Mucosa of descending colon (tissue), 3 donors: ENCODE measurements around the gene ARHGEF38. TPM values are rescaled to one million over a fixed set of nuclear protein-coding genes. Genes with fewer than 3 reads are reported as not detected.

Source experiments
- ATAC-seq: fragments of 200-7000 bp; cut with Tn5 transposase; one replicate; pipeline ENCODE4 v1.9.1; 2020; ENCODE audit warnings: mild to moderate bottlenecking, moderate library complexity
- DNase-seq, 3 donors: peaks; one replicate each; pipeline ENCODE4 v3.0.0-alpha.2; 2020
- H3K36me3 ChIP-seq: fragments of 200-600 bp; one replicate; pipeline ENCODE4 v1.8.0; 2021; ENCODE audit warnings: low read depth, mild to moderate bottlenecking
- H3K4me1 ChIP-seq: fragments of 200-600 bp; one replicate; pipeline ENCODE4 v1.8.0; 2021; ENCODE audit warnings: low read depth, mild to moderate bottlenecking
- H3K4me3 ChIP-seq: fragments of 200-600 bp; one replicate; pipeline ENCODE4 v1.8.0; 2021; ENCODE audit warnings: mild to moderate bottlenecking
- H3K9me3 ChIP-seq: fragments of 200-600 bp; one replicate; pipeline ENCODE4 v1.8.0; 2021; ENCODE audit warnings: mild to moderate bottlenecking
- CTCF ChIP-seq: fragments of 200-600 bp; IDR thresholded peaks from one replicate; pipeline ENCODE4 v1.8.0; 2022; ENCODE audit warnings: antibody characterized with exemption, mild to moderate bottlenecking
- intact Hi-C, 2 donors: fragments of 100-400 bp; cut with DNase I in 1 of 2; cut with micrococcal nuclease in 1 of 2; formaldehyde crosslinking; loops; one replicate each; pipeline versions ENCODE4 v1.11.0 to v1.11.1; 2022; cut with DNase I, micrococcal nuclease
- total RNA-seq, 3 donors: library from RNA; stranded (reverse); fragmentation: NEBNext Ultra II Directional in 2 of 3; extraction: Animal tissue kit (Norgen Biotek cat#: 25700) in 2 of 3; gene quantifications; one replicate each; pipeline versions ENCODE4 v1.2.1 to v1.2.4, GENCODE V29; 2021 to 2023
- donor health status: DM: no; HTN: no; CAD: no; lungs with moderate emphysema.
- donor health status: DM: no; HTN: no; CAD: no.
- donor health status: DM: no; HTN: yes; CAD: no.

Gene ARHGEF38
- total RNA-seq, 3 donors from 2014 or later = 6.1 to 21.1 (median 17.8) TPM

- H3K9me3 ChIP-seq = no peaks in the 10 kb centered on the region
- TF ChIP-seq CTCF = no peak
- H3K4me1 ChIP-seq = no peaks in the 10 kb centered on the region
- H3K36me3 ChIP-seq = no peaks in the 10 kb centered on the region
- intact Hi-C loops = no loop called here
- H3K4me3 ChIP-seq = no peak overlapping the region
- DNase-seq = no peak
- no peak for ATAC-seq
Measured at GRCh38 chr4:105613306-105613705, 60.9 kb downstream of the ARHGEF38 start.

DNA sequence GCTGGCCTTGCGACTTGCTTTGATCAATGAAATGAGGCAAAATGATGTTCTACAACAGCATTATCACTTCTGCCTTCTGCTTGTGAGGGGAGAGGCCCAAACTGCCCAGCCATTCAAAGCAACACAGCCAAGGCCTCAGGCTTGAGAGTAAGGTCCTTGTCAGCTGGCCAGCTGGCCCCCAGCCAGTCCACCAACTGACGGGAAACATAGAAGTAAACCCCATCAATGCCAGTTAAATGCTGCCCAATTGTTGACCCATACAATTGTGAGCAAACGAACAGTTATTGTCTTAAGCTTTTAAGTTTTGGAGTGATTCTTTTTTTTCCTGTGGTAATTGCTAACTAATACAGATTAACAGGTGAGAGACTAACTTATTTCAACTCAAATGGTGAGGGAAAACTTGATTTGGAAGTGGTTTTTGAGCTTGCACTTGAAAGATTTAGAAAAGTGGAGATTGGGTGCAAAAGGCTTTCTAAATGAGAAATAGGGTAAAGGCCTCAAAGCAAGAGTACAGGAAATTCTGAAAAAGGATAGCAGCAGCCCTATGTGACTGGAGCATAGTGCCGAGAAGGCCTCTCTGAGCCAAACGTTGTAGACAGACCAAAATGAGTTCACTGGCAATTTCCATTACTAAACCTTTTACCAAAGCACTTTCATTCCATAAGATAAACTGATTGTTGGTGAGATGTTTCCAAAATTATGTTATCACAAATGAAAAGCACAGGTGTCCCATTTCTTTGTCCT lies 66.9 kb downstream of the ARHGEF38 start:
- no peak for TF ChIP-seq CTCF
- ATAC-seq (peak; percentile 81), DNase-seq (peak; percentile 76 to 85 (median 78))
- intact Hi-C loops = no loop called here
- no peaks in the 10 kb centered on the region for H3K4me1 ChIP-seq
- H3K36me3 ChIP-seq = no peaks in the 10 kb centered on the region
- no peaks in the 10 kb centered on the region for H3K9me3 ChIP-seq
- H3K4me3 ChIP-seq = no peak overlapping the region

DNA sequence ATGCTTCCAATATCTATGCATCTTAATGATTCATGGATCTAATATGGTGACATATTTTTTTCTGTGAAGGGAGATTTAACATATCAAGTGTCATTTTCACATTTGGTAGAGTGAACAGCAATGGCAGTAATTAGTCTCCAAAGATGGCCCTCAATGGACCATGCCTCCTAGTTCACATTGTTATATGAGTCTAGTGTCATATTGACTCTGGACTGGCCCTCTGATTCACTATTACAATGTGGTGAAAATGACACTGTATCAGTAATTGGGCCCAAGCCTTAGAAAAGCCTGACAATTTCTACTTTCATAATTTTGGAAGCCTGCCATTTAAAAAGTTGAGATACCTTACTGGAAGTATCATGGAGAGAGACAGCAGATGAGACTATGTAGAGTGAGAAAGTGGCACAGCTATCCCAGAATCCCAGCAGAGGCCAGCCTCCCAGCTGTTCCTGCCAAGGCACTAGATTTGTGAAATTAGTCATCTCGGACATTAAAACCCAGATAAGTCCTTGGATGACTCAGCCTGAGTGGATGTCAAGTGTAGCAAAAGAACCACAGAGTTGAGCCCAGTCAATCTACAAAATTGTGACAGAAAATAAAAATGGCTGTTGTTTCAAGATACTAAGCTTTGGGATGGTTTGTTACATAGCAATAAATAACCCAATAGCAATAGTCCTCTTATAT lies 68.4 kb downstream of the ARHGEF38 start:
- ATAC-seq (no peak), DNase-seq (no peak)
- H3K4me3 ChIP-seq = no peak overlapping the region
- TF ChIP-seq CTCF = no peak
- intact Hi-C loops = no loop called here
- no peaks in the 10 kb centered on the region for H3K36me3 ChIP-seq
- no peaks in the 10 kb centered on the region for H3K4me1 ChIP-seq
- H3K9me3 ChIP-seq = no peaks in the 10 kb centered on the region

- Histone ChIP-seq H3K4me1 (no peaks in the 10 kb centered on the region), H3K4me3 (no peak overlapping the region), H3K36me3 (no peaks in the 10 kb centered on the region), H3K9me3 (no peaks in the 10 kb centered on the region)
- no peak for ATAC-seq
- DNase-seq = no peak
- intact Hi-C loops = no loop called here
- TF ChIP-seq CTCF = no peak
Measured at GRCh38 chr4:105622269-105622668, 69.8 kb downstream of the ARHGEF38 start.

DNA sequence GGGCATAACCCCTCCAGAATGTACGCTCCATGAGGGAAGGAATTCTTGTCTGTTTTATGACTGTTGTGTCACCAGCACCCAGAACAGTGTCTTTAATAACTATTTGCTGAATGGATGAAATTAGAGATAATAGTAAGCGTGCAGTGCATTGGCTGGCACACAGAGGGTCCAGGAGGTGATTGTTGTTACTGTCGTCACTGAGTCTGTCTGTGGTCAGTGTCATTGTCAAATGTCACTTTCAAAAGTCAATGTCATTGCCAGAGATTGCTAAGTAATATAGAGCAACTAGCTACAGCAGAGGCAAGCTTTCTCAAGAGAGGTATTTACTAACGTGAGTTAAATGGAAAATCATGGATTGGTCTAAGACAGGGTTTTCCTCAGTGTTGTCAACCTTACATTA lies 70.7 kb downstream of the ARHGEF38 start:
- ATAC-seq = no peak

More for the DNA sequence above, 70.7 kb downstream of the ARHGEF38 start:
- Histone ChIP-seq H3K9me3 (no peaks in the 10 kb centered on the region), H3K4me1 (no peaks in the 10 kb centered on the region), H3K4me3 (no peak overlapping the region), H3K36me3 (no peaks in the 10 kb centered on the region)
- no peak for DNase-seq
- no peak for TF ChIP-seq CTCF
- intact Hi-C loops = no loop called here
